MM.1S (cell line): Measurements from ENCODE around the gene PGF.

Experiments used
- DNase-seq: peaks from one replicate; pipeline ENCODE4 v3.0.0-alpha.2; 2015
- H2AFZ ChIP-seq: fragments of 300-600 bp; sonication (generic); 2 replicates; pipeline ENCODE4 v1.6.0; 2016; ENCODE audit warnings: antibody characterized with exemption, low read length
- H3F3A ChIP-seq: fragments of 300-600 bp; sonication (generic); 2 replicates; pipeline ENCODE4 v1.6.1; 2016; ENCODE audit warnings: mild to moderate bottlenecking, antibody characterized with exemption, low read length, moderate library complexity, mixed read lengths; ENCODE audit not compliant: insufficient read depth
- H3K27ac ChIP-seq: fragments of 300-600 bp; sonication (generic); 2 replicates; pipeline ENCODE4 v1.5.1; 2016; ENCODE audit warnings: mild to moderate bottlenecking, low read length
- H3K27me3 ChIP-seq: fragments of 300-600 bp; sonication (generic); replicated peaks from 2 replicates; pipeline ENCODE4 v1.6.0; 2016; ENCODE audit warnings: low read length; ENCODE audit not compliant: insufficient read depth
- H3K36me3 ChIP-seq: fragments of 300-600 bp; sonication (generic); replicated peaks from 2 replicates; pipeline ENCODE4 v1.6.1; 2016; ENCODE audit warnings: mild to moderate bottlenecking, low read length, mixed read lengths; ENCODE audit not compliant: insufficient read depth
- H3K4me1 ChIP-seq: fragments of 300-600 bp; sonication (generic); 2 replicates; pipeline ENCODE4 v1.6.1; 2016; ENCODE audit warnings: low read length, mixed read lengths
- H3K4me2 ChIP-seq: fragments of 300-600 bp; sonication (generic); 2 replicates; pipeline ENCODE4 v1.6.0; 2016; ENCODE audit warnings: low read depth, low read length
- H3K4me3 ChIP-seq: fragments of 300-600 bp; sonication (generic); 2 replicates; pipeline ENCODE4 v1.5.1; 2016; ENCODE audit warnings: low read length, mixed read lengths
- H3K79me2 ChIP-seq: fragments of 300-600 bp; sonication (generic); 2 replicates; pipeline ENCODE4 v1.6.1; 2016; ENCODE audit warnings: mixed run types, low read length, mixed read lengths
- H3K9ac ChIP-seq: fragments of 300-600 bp; sonication (generic); 2 replicates; pipeline ENCODE4 v1.6.1; 2016; ENCODE audit warnings: low read length, mixed read lengths
- H3K9me2 ChIP-seq: fragments of 300-600 bp; sonication (generic); replicated peaks from 2 replicates; pipeline ENCODE4 v1.6.1; 2016; ENCODE audit warnings: mild to moderate bottlenecking, low read length, mixed read lengths; ENCODE audit not compliant: insufficient read depth
- H3K9me3 ChIP-seq: fragments of 300-600 bp; sonication (generic); replicated peaks from 2 replicates; pipeline ENCODE4 v1.6.1; 2016; ENCODE audit warnings: mild to moderate bottlenecking, low read length, mixed read lengths; ENCODE audit not compliant: insufficient read depth
- H4K20me1 ChIP-seq: fragments of 300-600 bp; sonication (generic); 2 replicates; pipeline ENCODE4 v1.6.1; 2016; ENCODE audit warnings: mild to moderate bottlenecking, low read length, moderate library complexity, mixed read lengths; ENCODE audit not compliant: insufficient read depth
- CTCF ChIP-seq: fragments of 300-600 bp; sonication (generic); IDR thresholded peaks from 2 replicates; pipeline ENCODE4 v1.5.1; 2016; ENCODE audit warnings: antibody characterized with exemption, low read length, mixed read lengths
- EZH2 ChIP-seq: fragments of 300-600 bp; sonication (generic); optimal IDR thresholded peaks from 2 replicates; pipeline ENCODE3; 2017; ENCODE audit warnings: low read depth, mild to moderate bottlenecking, antibody characterized with exemption, low read length, mixed read lengths
- EZH2phosphoT487 ChIP-seq: fragments of 300-600 bp; sonication (generic); IDR thresholded peaks from 2 replicates; pipeline ENCODE4 v1.6.1; 2018; ENCODE audit warnings: antibody characterized with exemption, low read length

PGF gene

GRCh38 chr14:74949191-74949601, 6.2 kb downstream of the PGF start:
- H3K9me2 ChIP-seq, result no peaks in the 10 kb centered on the region
- no peak overlapping the region for H3K9ac ChIP-seq
- no peaks in the 10 kb centered on the region for H4K20me1 ChIP-seq
- DNase-seq, result no peak
- H3K4me2 ChIP-seq, result no peak overlapping the region
- H3F3A ChIP-seq, result no peaks in the 10 kb centered on the region
- H3K27ac ChIP-seq, result no peak overlapping the region
- TF ChIP-seq EZH2phosphoT487 (no peak), EZH2 (no peak), CTCF (no peak)
- H3K27me3 ChIP-seq, result no peaks in the 10 kb centered on the region
- H3K4me3 ChIP-seq, result no peak overlapping the region
- H2AFZ ChIP-seq, result no peak overlapping the region
- H3K4me1 ChIP-seq, result no peaks in the 10 kb centered on the region
- no peaks in the 10 kb centered on the region for H3K36me3 ChIP-seq
- H3K9me3 ChIP-seq, result no peaks in the 10 kb centered on the region
- H3K79me2 ChIP-seq, result no peaks in the 10 kb centered on the region

- Histone ChIP-seq H3K9me3 (no peaks in the 10 kb centered on the region), H3K9ac (no peak overlapping the region), H3K27ac (no peak overlapping the region), H3K79me2 (no peaks in the 10 kb centered on the region), H3K27me3 (no peaks in the 10 kb centered on the region), H3K36me3 (no peaks in the 10 kb centered on the region), H3K9me2 (no peaks in the 10 kb centered on the region), H3K4me2 (no peak overlapping the region), H3K4me1 (no peaks in the 10 kb centered on the region), H3F3A (no peaks in the 10 kb centered on the region), H2AFZ (no peak overlapping the region), H4K20me1 (no peaks in the 10 kb centered on the region), H3K4me3 (no peak overlapping the region)
- DNase-seq, result no peak
- TF ChIP-seq EZH2 (no peak), CTCF (no peak), EZH2phosphoT487 (no peak)
Measured at GRCh38 chr14:74948228-74949175, 6.9 kb downstream of the PGF start.

- Histone ChIP-seq H3K79me2 (no peaks in the 10 kb centered on the region), H3K4me1 (no peaks in the 10 kb centered on the region), H3K27me3 (no peaks in the 10 kb centered on the region), H2AFZ (no peak overlapping the region), H3F3A (no peaks in the 10 kb centered on the region), H3K36me3 (no peaks in the 10 kb centered on the region), H3K9ac (no peak overlapping the region), H4K20me1 (no peaks in the 10 kb centered on the region), H3K4me3 (no peak overlapping the region), H3K4me2 (no peak overlapping the region), H3K9me2 (no peaks in the 10 kb centered on the region), H3K9me3 (no peaks in the 10 kb centered on the region), H3K27ac (no peak overlapping the region)
- no peak for DNase-seq
- no peak for TF ChIP-seq CTCF
- TF ChIP-seq EZH2, result no peak
- no peak for TF ChIP-seq EZH2phosphoT487
Measured at GRCh38 chr14:74947353-74948227, 7.8 kb downstream of the PGF start.
